ENCODE results near the gene MCM5. TPM values are rescaled to one million over a fixed set of nuclear protein-coding genes. Genes with fewer than 3 reads are reported as not detected.

Gene MCM5
- total RNA-seq, 1 experiment from 2014 or later, result 274 TPM

- no peaks in the 10 kb centered on the region for H3K27me3 ChIP-seq (ENCODE audit: insufficient read depth, low read length)
- H4K20me1 ChIP-seq (ENCODE audit: control insufficient read depth, insufficient read depth, insufficient read length), result no peaks in the 10 kb centered on the region
- H2BK20ac ChIP-seq (ENCODE audit: low read depth, low read length, poor library complexity, severe bottlenecking), result no peak overlapping the region
- no peak overlapping the region for H3K9ac ChIP-seq (ENCODE audit: extremely low read depth, insufficient read length, low read length)
- TF ChIP-seq CTCF (conservative IDR thresholded peaks at IDR 0.05), result no peak
- Mint-ChIP-seq H3K9me3 (no peaks in the 10 kb centered on the region; a peak in 1 of 5 replicates), H3K4me1 (peaks cover 56 to 65% of the 10 kb centered on the region in 2 experiments), H3K4me3 (peak overlapping the region in 1 of 2 experiments; percentile 66; a peak in 2 of 5 replicates), H3K36me3 (ENCODE audit: insufficient read depth in 1 of 3, low read depth in 3 of 3) (peaks cover 0 to 15% (median 3%) of the 10 kb centered on the region in 3 experiments; a peak in 4 of 7 replicates), H3K27ac (peak overlapping the region; percentile 32 to 55 (median 47); a peak in 5 of 7 replicates), H3K27me3 (ENCODE audit: low read depth) (peaks cover 1% of the 10 kb centered on the region; the same call in 1 of the 2 replicates)
- H2BK5ac ChIP-seq (ENCODE audit: insufficient read length, low read length), result no peak overlapping the region
- peaks cover 7% of the 10 kb centered on the region for H3K23me2 ChIP-seq (ENCODE audit: insufficient read length, low read depth, low read length, poor library complexity, severe bottlenecking)
- no peak overlapping the region for H2BK12ac ChIP-seq (ENCODE audit: insufficient read length, low read depth, low read length)
- no peak overlapping the region for H3K14ac ChIP-seq (ENCODE audit: insufficient read depth, low read length)
- H2BK120ac ChIP-seq (ENCODE audit: low read depth, low read length, poor library complexity, severe bottlenecking), result no peak overlapping the region
- no peak for DNase-seq
- no peak overlapping the region for H3T11ph ChIP-seq (ENCODE audit: low read length)
- no CpG with 5 or more reads among the region's 10 CpGs for WGBS (ENCODE audit: extremely low coverage, insufficient read length, low lambda C conversion rate)
- H3K27ac ChIP-seq (ENCODE audit: insufficient read length, low read depth, low read length), result no peak overlapping the region
- no peaks in the 10 kb centered on the region for H3K79me2 ChIP-seq (ENCODE audit: insufficient read depth, low read length)
- peaks cover 9% of the 10 kb centered on the region; the same call in 1 of the 2 replicates for H3K4me1 ChIP-seq (ENCODE audit: insufficient read depth, low read length)
- no peak overlapping the region for H2BK15ac ChIP-seq (ENCODE audit: low read depth, low read length)
- H3K9me3 ChIP-seq (ENCODE audit: control insufficient read depth, low read depth, low read length), result no peaks in the 10 kb centered on the region
- no peak overlapping the region for H3K56ac ChIP-seq (ENCODE audit: insufficient read length, low read depth, low read length)
- H3K4me2 ChIP-seq (ENCODE audit: insufficient read depth, insufficient read length, low read length), result no peak overlapping the region
- H4K91ac ChIP-seq (ENCODE audit: insufficient read length, low read depth, low read length), result no peak overlapping the region
- no peak overlapping the region for H3K4ac ChIP-seq (ENCODE audit: low read depth, low read length)
- no peak overlapping the region for H2AFZ ChIP-seq (ENCODE audit: low read length)
- H3K18ac ChIP-seq (ENCODE audit: insufficient read length, low read depth, low read length), result no peak overlapping the region
- no peak overlapping the region for H3K23ac ChIP-seq (ENCODE audit: insufficient read length, low read depth, low read length)
- no peak overlapping the region for H4K5ac ChIP-seq (ENCODE audit: insufficient read length, low read depth, low read length)
- no peak overlapping the region for H2AK5ac ChIP-seq (ENCODE audit: insufficient read length, low read length)
- H3K79me1 ChIP-seq (ENCODE audit: insufficient read depth, low read depth, low read length, poor library complexity, severe bottlenecking), result no peaks in the 10 kb centered on the region
- no peak overlapping the region for H4K8ac ChIP-seq (replicated peaks; ENCODE audit: insufficient read length, low read depth, low read length)
Measured at GRCh38 chr22:35379146-35379993, 20.6 kb upstream of the MCM5 start.
